Measurements from ENCODE around the gene FLACC1.
A peak's percentile ranks its signal among the peaks of the same experiment; 100 is the strongest.
"Not testable (repeated sequence)": the region's sequence is repeated elsewhere in the genome, so short reads cannot be mapped to it uniquely, and the experiment has no call there.

The FLACC1 gene

DNA sequence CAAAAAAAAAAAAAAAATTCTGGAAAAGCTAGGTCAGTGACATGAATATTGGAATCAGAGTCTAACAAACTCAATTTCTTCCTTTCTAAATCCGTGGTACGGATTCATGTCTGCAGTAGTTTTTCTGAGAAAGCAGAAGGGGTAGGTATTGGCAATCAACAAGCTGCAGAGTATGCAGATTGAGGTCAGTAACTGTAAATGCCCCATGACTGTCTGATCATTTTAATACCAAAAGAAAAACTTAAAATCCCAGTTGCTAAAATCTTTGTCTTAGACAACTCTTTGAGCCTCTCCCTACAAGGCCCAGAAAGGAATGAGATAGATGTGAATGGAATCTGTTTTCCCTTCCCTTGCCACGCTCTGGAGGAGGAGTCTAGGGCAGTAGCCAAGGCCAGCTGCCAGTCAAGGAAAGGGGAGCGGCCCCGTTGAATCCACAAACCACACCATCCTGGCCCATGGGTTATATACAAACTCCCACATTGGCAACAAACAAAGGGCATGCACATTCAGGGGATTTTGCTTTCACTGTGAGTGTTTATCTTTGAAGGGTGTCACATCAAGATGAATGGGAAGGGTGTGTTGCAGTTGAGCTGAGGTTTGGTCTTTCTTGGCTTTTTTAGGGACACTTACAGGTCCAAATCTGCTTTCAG is 102.9 kb downstream of the FLACC1 start:
- H3K4me3 ChIP-seq (ENCODE audit: low read length in 2 of 2) = peak overlapping the region in 1 of 2 donors; percentile 29
- peak overlapping the region in 1 of 2 donors; percentile 13 for H3K9ac ChIP-seq (ENCODE audit: low read length in 2 of 2)
- no peaks in the 10 kb centered on the region for H3K9me3 ChIP-seq (ENCODE audit: control insufficient read depth in 2 of 2, low read length in 2 of 2)
- peaks cover 10% of the 10 kb centered on the region for H3K4me1 ChIP-seq (ENCODE audit: control insufficient read depth, insufficient read depth, low read length)
- no peaks in the 10 kb centered on the region for H3K27me3 ChIP-seq (ENCODE audit: control insufficient read depth in 1 of 2, insufficient read depth in 2 of 2, low read length in 2 of 2)
- H3K27ac ChIP-seq (ENCODE audit: low read length) = peak overlapping the region; percentile 24
- no peaks in the 10 kb centered on the region for H3K36me3 ChIP-seq (ENCODE audit: control insufficient read depth in 2 of 2, insufficient read depth in 2 of 2, low read length in 2 of 2)

DNA sequence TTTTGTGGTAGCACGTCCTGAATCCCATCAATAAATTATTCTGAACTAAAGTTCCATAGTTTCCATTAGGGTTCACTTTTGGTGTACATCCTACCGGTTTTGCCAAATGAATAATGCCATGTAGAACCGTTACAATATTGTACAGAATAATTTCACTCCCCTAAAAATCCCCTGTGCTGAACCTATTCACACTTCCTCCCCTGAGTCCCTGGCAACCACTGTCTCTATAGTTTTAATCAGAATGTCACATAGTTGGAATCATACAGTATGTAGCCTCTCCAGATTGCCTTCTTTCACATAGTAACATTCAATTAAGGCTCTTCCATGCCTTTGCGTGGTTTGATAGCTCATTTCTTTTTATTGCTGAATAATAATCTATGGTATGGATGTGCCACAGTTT is 106.4 kb downstream of the FLACC1 start:
- H3K9ac ChIP-seq (ENCODE audit: low read length in 2 of 2) = no peak overlapping the region
- no peak overlapping the region for H3K4me3 ChIP-seq (ENCODE audit: low read length in 2 of 2)
- no peaks in the 10 kb centered on the region for H3K9me3 ChIP-seq (ENCODE audit: control insufficient read depth in 2 of 2, low read length in 2 of 2)
- no peaks in the 10 kb centered on the region for H3K27me3 ChIP-seq (ENCODE audit: control insufficient read depth in 1 of 2, insufficient read depth in 2 of 2, low read length in 2 of 2)
- no peaks in the 10 kb centered on the region for H3K36me3 ChIP-seq (ENCODE audit: control insufficient read depth in 2 of 2, insufficient read depth in 2 of 2, low read length in 2 of 2)
- H3K27ac ChIP-seq (ENCODE audit: low read length) = no peak overlapping the region
- peaks cover 7% of the 10 kb centered on the region for H3K4me1 ChIP-seq (ENCODE audit: control insufficient read depth, insufficient read depth, low read length)

DNA sequence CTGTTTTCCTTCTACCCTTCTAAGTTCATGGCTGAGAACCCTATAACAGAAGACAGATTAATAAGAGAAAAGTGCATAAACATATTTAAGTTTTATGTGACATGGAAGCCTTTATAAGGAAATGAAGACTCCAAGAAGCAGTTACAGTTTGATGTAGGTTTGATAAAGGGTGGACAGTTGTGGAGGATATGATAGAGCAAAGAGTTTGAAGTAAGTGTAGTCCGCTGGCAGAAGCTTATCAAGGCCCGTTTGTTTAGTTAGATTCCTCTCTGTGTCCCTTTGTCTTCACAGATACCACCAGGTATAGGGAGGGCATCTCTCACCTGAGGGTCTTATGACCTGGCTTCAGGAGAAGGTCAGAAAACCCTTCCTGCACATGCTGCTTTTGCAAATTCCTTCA is 107.3 kb downstream of the FLACC1 start:
- no peaks in the 10 kb centered on the region for H3K36me3 ChIP-seq (ENCODE audit: control insufficient read depth in 2 of 2, insufficient read depth in 2 of 2, low read length in 2 of 2)
- peaks cover 7% of the 10 kb centered on the region for H3K4me1 ChIP-seq (ENCODE audit: control insufficient read depth, insufficient read depth, low read length)
- H3K27me3 ChIP-seq (ENCODE audit: control insufficient read depth in 1 of 2, insufficient read depth in 2 of 2, low read length in 2 of 2) = no peaks in the 10 kb centered on the region
- no peak overlapping the region for H3K4me3 ChIP-seq (ENCODE audit: low read length in 2 of 2)
- no peaks in the 10 kb centered on the region for H3K9me3 ChIP-seq (ENCODE audit: control insufficient read depth in 2 of 2, low read length in 2 of 2)
- no peak overlapping the region for H3K27ac ChIP-seq (ENCODE audit: low read length)
- no peak overlapping the region for H3K9ac ChIP-seq (ENCODE audit: low read length in 2 of 2)

DNA sequence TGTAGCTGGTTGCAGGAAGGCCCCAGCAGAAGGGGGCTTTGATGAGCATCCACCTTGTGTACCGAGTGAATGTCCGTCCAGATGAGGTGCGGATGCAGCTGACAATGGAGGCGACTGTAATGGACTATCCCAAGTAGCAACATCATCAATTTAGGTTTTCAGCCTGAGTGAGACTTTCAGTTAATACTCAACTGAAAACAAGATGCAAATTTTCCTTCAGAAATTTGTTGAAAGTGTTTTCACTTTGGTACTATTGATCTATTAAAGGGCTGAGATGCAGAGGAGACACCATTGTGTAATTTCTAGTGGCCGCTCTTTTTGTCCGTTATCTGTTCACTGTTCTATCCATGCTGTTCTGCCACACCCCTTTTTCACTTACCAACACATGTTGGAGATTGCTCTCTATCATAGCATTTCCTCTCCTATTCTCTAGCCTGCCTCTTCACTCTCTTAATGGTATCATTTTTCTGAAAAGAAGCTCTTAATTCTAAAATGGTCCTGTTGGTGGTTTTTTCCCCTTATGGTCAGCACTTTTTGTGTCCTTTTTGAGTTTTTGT is 108.8 kb downstream of the FLACC1 start:
- no peaks in the 10 kb centered on the region for H3K9me3 ChIP-seq (ENCODE audit: control insufficient read depth in 2 of 2, low read length in 2 of 2)
- no peak overlapping the region for H3K4me3 ChIP-seq (ENCODE audit: low read length in 2 of 2)
- no peaks in the 10 kb centered on the region for H3K36me3 ChIP-seq (ENCODE audit: control insufficient read depth in 2 of 2, insufficient read depth in 2 of 2, low read length in 2 of 2)
- H3K4me1 ChIP-seq (ENCODE audit: control insufficient read depth, insufficient read depth, low read length) = no peaks in the 10 kb centered on the region
- no peak overlapping the region for H3K27ac ChIP-seq (ENCODE audit: low read length)
- H3K27me3 ChIP-seq (ENCODE audit: control insufficient read depth in 1 of 2, insufficient read depth in 2 of 2, low read length in 2 of 2) = no peaks in the 10 kb centered on the region
- H3K9ac ChIP-seq (ENCODE audit: low read length in 2 of 2) = no peak overlapping the region

DNA sequence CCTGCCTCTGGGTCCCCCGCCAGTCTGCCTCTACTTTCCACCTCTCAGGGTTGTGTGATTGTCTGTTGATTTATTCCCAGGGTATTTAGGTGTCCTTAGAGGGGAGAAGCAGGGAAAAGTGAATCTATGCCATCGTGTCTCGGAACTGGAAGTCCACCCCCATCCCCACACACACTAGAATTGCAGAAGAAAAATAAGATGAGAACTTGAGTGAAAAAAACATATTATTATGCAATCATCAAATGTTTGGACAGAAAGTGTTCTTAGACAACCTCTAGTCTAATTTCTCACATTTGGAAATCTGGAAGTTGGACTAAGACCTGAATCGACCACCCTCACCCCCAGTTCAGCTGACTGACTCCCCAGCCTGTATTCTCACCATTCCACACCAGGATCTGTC is 110.9 kb downstream of the FLACC1 start:
- Histone ChIP-seq H3K4me1 (ENCODE audit: control insufficient read depth, insufficient read depth, low read length) (no peaks in the 10 kb centered on the region), H3K9ac (ENCODE audit: low read length in 2 of 2) (no peak overlapping the region), H3K27me3 (ENCODE audit: control insufficient read depth in 1 of 2, insufficient read depth in 2 of 2, low read length in 2 of 2) (no peaks in the 10 kb centered on the region), H3K4me3 (ENCODE audit: low read length in 2 of 2) (no peak overlapping the region), H3K9me3 (ENCODE audit: control insufficient read depth in 2 of 2, low read length in 2 of 2) (no peaks in the 10 kb centered on the region), H3K27ac (ENCODE audit: low read length) (no peak overlapping the region), H3K36me3 (ENCODE audit: control insufficient read depth in 2 of 2, insufficient read depth in 2 of 2, low read length in 2 of 2) (no peaks in the 10 kb centered on the region)

DNA sequence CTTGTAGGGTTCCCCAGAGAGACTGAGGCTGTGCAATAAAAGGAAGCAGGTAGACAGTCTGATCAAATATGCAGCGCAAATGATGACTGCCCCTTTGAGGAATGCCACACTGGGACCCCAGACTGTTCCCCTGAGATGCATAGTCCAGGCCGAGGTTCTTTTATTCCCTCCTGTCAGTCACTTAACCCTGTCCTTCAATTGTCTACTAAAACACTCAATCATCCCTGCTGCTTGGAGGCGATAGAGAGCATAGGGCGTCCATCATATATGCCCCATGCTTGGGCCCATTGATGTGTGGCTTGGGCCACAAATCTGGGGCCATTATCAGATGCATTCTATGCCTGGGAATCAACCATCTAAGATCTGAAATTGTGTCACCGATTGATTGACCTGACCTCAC is 112.3 kb downstream of the FLACC1 start:
- Histone ChIP-seq H3K9me3 (ENCODE audit: control insufficient read depth in 2 of 2, low read length in 2 of 2) (no peaks in the 10 kb centered on the region), H3K4me1 (ENCODE audit: control insufficient read depth, insufficient read depth, low read length) (no peaks in the 10 kb centered on the region), H3K27ac (ENCODE audit: low read length) (no peak overlapping the region), H3K36me3 (ENCODE audit: control insufficient read depth in 2 of 2, insufficient read depth in 2 of 2, low read length in 2 of 2) (no peaks in the 10 kb centered on the region), H3K9ac (ENCODE audit: low read length in 2 of 2) (no peak overlapping the region), H3K4me3 (ENCODE audit: low read length in 2 of 2) (no peak overlapping the region), H3K27me3 (ENCODE audit: control insufficient read depth in 1 of 2, insufficient read depth in 2 of 2, low read length in 2 of 2) (no peaks in the 10 kb centered on the region)

DNA sequence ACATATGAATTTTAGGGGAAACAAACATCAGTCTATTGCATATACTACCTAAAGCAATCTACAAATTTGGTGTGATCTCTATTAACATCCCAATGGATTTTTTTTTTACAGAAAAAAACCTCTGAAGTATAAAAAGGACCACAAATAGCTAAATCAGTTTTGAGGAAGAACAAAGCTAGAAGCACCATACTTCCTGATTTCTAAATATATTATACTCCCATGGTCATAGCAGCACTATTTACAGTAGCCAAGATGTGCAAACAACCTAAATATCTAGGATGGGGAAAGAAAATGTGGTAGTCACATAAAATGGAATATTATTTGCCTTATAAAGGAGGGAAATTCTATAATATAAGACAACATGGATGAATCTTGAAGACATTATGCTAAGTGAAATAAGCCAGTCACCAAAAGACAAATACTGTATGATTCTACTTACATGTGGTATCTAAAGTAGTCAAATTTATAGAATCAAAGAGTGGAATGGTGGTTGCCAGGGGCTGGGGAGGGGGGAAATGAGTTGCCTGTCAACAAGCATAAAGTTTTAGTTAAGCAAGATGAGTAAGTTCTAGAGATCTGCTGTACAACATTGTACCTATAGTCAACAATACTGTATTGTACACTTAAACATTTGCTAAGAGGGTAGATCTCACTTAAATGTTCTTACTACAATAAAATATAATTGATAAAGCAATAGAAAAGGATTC is 114.4 kb downstream of the FLACC1 start:
- H3K9me3 ChIP-seq (ENCODE audit: control insufficient read depth in 2 of 2, low read length in 2 of 2) = no peaks in the 10 kb centered on the region
- H3K36me3 ChIP-seq (ENCODE audit: control insufficient read depth in 2 of 2, insufficient read depth in 2 of 2, low read length in 2 of 2) = no peaks in the 10 kb centered on the region
- H3K4me1 ChIP-seq (ENCODE audit: control insufficient read depth, insufficient read depth, low read length) = no peaks in the 10 kb centered on the region
- H3K4me3 ChIP-seq (ENCODE audit: low read length in 2 of 2) = no peak overlapping the region
- no peak overlapping the region for H3K27ac ChIP-seq (ENCODE audit: low read length)
- H3K27me3 ChIP-seq (ENCODE audit: control insufficient read depth in 1 of 2, insufficient read depth in 2 of 2, low read length in 2 of 2) = no peaks in the 10 kb centered on the region
- H3K9ac ChIP-seq (ENCODE audit: low read length in 2 of 2) = no peak overlapping the region

DNA sequence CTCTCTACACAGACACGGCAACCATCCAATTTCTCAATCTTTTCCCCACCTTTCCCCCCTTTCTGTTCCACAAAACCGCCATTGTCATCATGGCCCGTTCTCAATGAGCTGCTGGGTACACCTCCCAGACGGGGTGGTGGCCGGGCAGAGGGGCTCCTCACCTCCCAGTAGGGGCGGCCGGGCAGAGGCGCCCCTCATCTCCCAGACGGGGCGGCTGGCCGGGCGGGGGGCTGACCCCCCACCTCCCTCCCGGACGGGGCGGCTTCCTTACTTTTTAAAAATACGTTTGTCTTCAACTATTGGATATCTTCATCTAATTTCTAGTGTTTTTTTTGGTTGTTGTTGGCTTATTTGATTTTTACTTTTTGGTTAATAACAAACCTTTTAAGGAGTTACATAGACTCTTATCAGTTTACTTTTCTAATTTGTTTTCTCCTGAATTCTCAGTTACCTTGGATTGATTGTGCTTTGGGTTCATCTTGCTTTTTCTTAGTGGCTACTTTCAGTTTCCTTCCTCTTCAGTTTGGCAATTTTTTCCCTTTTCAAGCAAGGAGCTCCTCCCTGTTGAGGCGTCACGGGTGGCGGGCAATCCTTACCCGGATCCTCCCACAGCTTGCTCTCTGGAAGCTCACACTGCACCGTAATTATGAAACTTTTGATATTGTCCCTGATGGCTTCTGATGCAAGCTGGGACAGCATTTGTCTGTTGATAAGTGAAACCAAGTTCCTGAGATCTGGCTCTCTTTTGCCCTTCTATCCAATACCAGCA is 117.8 kb downstream of the FLACC1 start:
- H3K4me1 ChIP-seq (ENCODE audit: control insufficient read depth, insufficient read depth, low read length) = not testable (repeated sequence)

More for the DNA sequence above, 117.8 kb downstream of the FLACC1 start:
- H3K27ac ChIP-seq (ENCODE audit: low read length); H3K27me3 ChIP-seq (ENCODE audit: control insufficient read depth in 1 of 2, insufficient read depth in 2 of 2, low read length in 2 of 2); H3K4me3 ChIP-seq (ENCODE audit: low read length in 2 of 2); H3K9me3 ChIP-seq (ENCODE audit: control insufficient read depth in 2 of 2, low read length in 2 of 2); H3K36me3 ChIP-seq (ENCODE audit: control insufficient read depth in 2 of 2, insufficient read depth in 2 of 2, low read length in 2 of 2); H3K9ac ChIP-seq (ENCODE audit: low read length in 2 of 2): not testable (repeated sequence)
